ENCODE data around the gene ETS1. TPM values are rescaled to one million over a fixed set of nuclear protein-coding genes. Genes with fewer than 3 reads are reported as not detected.
"Not testable (repeated sequence)": the region's sequence is repeated elsewhere in the genome, so short reads cannot be mapped to it uniquely, and the experiment has no call there.

The ETS1 gene
- total RNA-seq, 1 donor = 317 TPM

GRCh38 chr11:128450882-128451651, 136.3 kb downstream of the ETS1 start:
- Histone ChIP-seq H3K4me3 (ENCODE audit: low read length) (no peak overlapping the region), H3K4me1 (ENCODE audit: insufficient read depth, low read length) (peaks cover 3% of the 10 kb centered on the region), H3K9me3 (ENCODE audit: low read depth, low read length) (no peaks in the 10 kb centered on the region), H3K27me3 (ENCODE audit: insufficient read depth, low read length) (no peaks in the 10 kb centered on the region)

- H3K9me3 ChIP-seq (ENCODE audit: low read depth, low read length); H3K27me3 ChIP-seq (ENCODE audit: insufficient read depth, low read length); H3K4me1 ChIP-seq (ENCODE audit: insufficient read depth, low read length); H3K4me3 ChIP-seq (ENCODE audit: low read length): not testable (repeated sequence)
These were observed 136.9 kb downstream of the ETS1 start for GRCh38 chr11:128450425-128450824.

GRCh38 chr11:128448981-128449713, 138.2 kb downstream of the ETS1 start:
- Histone ChIP-seq H3K4me1 (ENCODE audit: insufficient read depth, low read length) (peaks cover 3% of the 10 kb centered on the region), H3K4me3 (ENCODE audit: low read length) (no peak overlapping the region), H3K9me3 (ENCODE audit: low read depth, low read length) (no peaks in the 10 kb centered on the region), H3K27me3 (ENCODE audit: insufficient read depth, low read length) (no peaks in the 10 kb centered on the region)

- H3K4me3 ChIP-seq (ENCODE audit: low read length) = no peak overlapping the region
- H3K27me3 ChIP-seq (ENCODE audit: insufficient read depth, low read length) = no peaks in the 10 kb centered on the region
- H3K9me3 ChIP-seq (ENCODE audit: low read depth, low read length) = no peaks in the 10 kb centered on the region
- H3K4me1 ChIP-seq (ENCODE audit: insufficient read depth, low read length) = peaks cover 3% of the 10 kb centered on the region
These were observed 139.0 kb downstream of the ETS1 start for GRCh38 chr11:128448200-128448886.

GRCh38 chr11:128447233-128447632, 140.1 kb downstream of the ETS1 start:
- Histone ChIP-seq H3K9me3 (ENCODE audit: low read depth, low read length) (no peaks in the 10 kb centered on the region), H3K4me3 (ENCODE audit: low read length) (no peak overlapping the region), H3K4me1 (ENCODE audit: insufficient read depth, low read length) (peaks cover 3% of the 10 kb centered on the region), H3K27me3 (ENCODE audit: insufficient read depth, low read length) (no peaks in the 10 kb centered on the region)

GRCh38 chr11:128445921-128446320, 141.4 kb downstream of the ETS1 start:
- not testable (repeated sequence) for H3K4me1 ChIP-seq (ENCODE audit: insufficient read depth, low read length); H3K4me3 ChIP-seq (ENCODE audit: low read length); H3K9me3 ChIP-seq (ENCODE audit: low read depth, low read length); H3K27me3 ChIP-seq (ENCODE audit: insufficient read depth, low read length)

GRCh38 chr11:128437136-128437535, 150.2 kb downstream of the ETS1 start:
- Histone ChIP-seq H3K9me3 (ENCODE audit: low read depth, low read length) (no peaks in the 10 kb centered on the region), H3K4me1 (ENCODE audit: insufficient read depth, low read length) (no peaks in the 10 kb centered on the region), H3K27me3 (ENCODE audit: insufficient read depth, low read length) (no peaks in the 10 kb centered on the region), H3K4me3 (ENCODE audit: low read length) (no peak overlapping the region)

- no peak overlapping the region for H3K4me3 ChIP-seq (ENCODE audit: low read length)
- H3K27me3 ChIP-seq (ENCODE audit: insufficient read depth, low read length) = no peaks in the 10 kb centered on the region
- H3K4me1 ChIP-seq (ENCODE audit: insufficient read depth, low read length) = no peaks in the 10 kb centered on the region
- H3K9me3 ChIP-seq (ENCODE audit: low read depth, low read length) = no peaks in the 10 kb centered on the region
These were observed 152.5 kb downstream of the ETS1 start for GRCh38 chr11:128434818-128435217.

- no peaks in the 10 kb centered on the region for H3K9me3 ChIP-seq (ENCODE audit: low read depth, low read length)
- H3K4me3 ChIP-seq (ENCODE audit: low read length) = no peak overlapping the region
- H3K27me3 ChIP-seq (ENCODE audit: insufficient read depth, low read length) = no peaks in the 10 kb centered on the region
- no peaks in the 10 kb centered on the region for H3K4me1 ChIP-seq (ENCODE audit: insufficient read depth, low read length)
These were observed 152.9 kb downstream of the ETS1 start for GRCh38 chr11:128434411-128434810.

GRCh38 chr11:128432926-128433325, 154.4 kb downstream of the ETS1 start:
- no peaks in the 10 kb centered on the region for H3K27me3 ChIP-seq (ENCODE audit: insufficient read depth, low read length)
- no peaks in the 10 kb centered on the region for H3K9me3 ChIP-seq (ENCODE audit: low read depth, low read length)
- no peaks in the 10 kb centered on the region for H3K4me1 ChIP-seq (ENCODE audit: insufficient read depth, low read length)
- no peak overlapping the region for H3K4me3 ChIP-seq (ENCODE audit: low read length)

- Histone ChIP-seq H3K4me1 (ENCODE audit: insufficient read depth, low read length) (no peaks in the 10 kb centered on the region), H3K4me3 (ENCODE audit: low read length) (no peak overlapping the region), H3K9me3 (ENCODE audit: low read depth, low read length) (no peaks in the 10 kb centered on the region), H3K27me3 (ENCODE audit: insufficient read depth, low read length) (no peaks in the 10 kb centered on the region)
These were observed 155.4 kb downstream of the ETS1 start for GRCh38 chr11:128431931-128432330.

- no peaks in the 10 kb centered on the region for H3K4me1 ChIP-seq (ENCODE audit: insufficient read depth, low read length)
- H3K9me3 ChIP-seq (ENCODE audit: low read depth, low read length) = no peaks in the 10 kb centered on the region
- no peaks in the 10 kb centered on the region for H3K27me3 ChIP-seq (ENCODE audit: insufficient read depth, low read length)
- no peak overlapping the region for H3K4me3 ChIP-seq (ENCODE audit: low read length)
These were observed 158.4 kb downstream of the ETS1 start for GRCh38 chr11:128428935-128429334.

GRCh38 chr11:128424851-128425285, 162.5 kb downstream of the ETS1 start:
- H3K4me3 ChIP-seq (ENCODE audit: low read length) = no peak overlapping the region
- H3K27me3 ChIP-seq (ENCODE audit: insufficient read depth, low read length) = no peaks in the 10 kb centered on the region
- H3K4me1 ChIP-seq (ENCODE audit: insufficient read depth, low read length) = peaks cover 12% of the 10 kb centered on the region
- no peaks in the 10 kb centered on the region for H3K9me3 ChIP-seq (ENCODE audit: low read depth, low read length)

- no peaks in the 10 kb centered on the region for H3K9me3 ChIP-seq (ENCODE audit: low read depth, low read length)
- H3K27me3 ChIP-seq (ENCODE audit: insufficient read depth, low read length) = no peaks in the 10 kb centered on the region
- H3K4me1 ChIP-seq (ENCODE audit: insufficient read depth, low read length) = peaks cover 12% of the 10 kb centered on the region
- H3K4me3 ChIP-seq (ENCODE audit: low read length) = no peak overlapping the region
These were observed 163.1 kb downstream of the ETS1 start for GRCh38 chr11:128424271-128424711.

Measured in mononuclear cell (primary cell).